Measurements from ENCODE around the gene ERP27.

Gene ERP27

DNA sequence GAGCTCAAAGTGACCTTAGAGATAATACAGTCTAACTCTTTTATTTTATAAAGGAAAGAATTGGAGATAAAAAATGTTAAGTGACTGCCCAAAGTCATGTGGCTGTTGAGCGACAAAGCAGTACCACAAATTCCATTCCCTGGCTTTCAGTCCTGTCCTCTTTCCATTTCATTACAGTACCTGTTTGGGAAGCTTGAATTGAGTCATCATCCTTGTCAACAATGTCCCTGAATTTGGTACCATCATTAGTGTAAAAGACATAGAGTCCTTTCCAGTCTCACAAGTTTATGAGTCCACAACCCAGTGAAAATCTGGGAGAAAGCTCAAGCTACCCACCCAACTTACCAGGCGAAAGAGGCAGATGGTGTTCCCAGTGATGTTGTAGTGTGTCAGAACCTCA lies 3.8 kb downstream of the ERP27 start:
- no peak for DNase-seq

DNA sequence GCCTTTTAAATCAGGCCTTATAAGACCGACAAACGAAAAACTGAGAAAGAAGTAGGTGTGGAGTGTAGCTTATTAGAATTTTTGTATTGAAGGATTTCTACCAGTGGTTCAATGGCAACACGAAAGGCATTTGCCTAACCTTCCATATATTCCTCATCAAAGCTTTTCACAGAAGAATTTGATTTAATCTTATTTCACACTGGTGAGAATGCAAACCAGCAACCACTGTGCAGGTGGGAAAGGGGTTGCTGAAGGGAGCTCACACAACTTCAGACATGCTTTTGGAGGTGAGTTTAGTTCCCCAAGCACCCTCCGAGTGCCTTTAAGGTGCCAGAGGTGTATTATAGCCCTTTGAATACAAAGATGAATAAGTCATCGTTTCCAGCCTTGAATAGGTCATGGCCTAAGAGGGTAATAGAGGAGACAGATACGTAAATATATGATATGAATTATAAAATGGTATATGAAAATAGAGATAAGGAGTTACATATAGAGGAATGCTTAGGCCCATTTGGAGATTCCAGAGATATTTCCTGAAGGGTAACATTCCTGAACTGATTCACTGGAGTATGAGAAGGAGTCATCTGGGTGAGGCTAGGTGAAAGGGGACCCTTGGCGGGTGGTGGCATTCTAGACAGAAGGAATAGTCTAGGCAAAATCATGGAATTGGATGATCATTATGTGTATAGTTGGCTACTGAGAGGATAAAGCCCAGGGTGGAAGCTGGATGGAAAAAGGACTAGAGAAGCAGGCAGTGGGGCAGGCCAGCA lies 6.4 kb downstream of the ERP27 start:
- no peak for DNase-seq

- no peak for DNase-seq
Observed at GRCh38 chr12:14931359-14931758, 7.0 kb downstream of the ERP27 start.

DNA sequence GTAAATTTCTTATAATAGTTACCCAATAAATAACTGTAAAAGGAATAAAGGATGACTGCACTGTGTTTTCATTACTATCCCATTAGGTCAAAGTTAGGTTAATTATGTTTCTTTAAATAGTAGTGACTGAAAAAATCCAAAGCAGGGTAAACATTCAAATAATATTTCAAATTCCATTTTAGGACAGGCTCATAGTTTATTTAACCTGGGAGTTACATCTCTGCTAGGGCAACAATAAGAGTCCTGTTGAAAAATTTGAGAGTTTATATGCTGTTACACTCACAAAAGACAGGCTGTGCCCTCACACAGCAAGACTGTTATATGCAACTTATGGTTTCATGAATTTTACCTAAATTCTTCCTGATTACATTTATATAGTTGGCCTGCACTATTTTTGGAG lies 8.0 kb downstream of the ERP27 start:
- no peak for DNase-seq

DNA sequence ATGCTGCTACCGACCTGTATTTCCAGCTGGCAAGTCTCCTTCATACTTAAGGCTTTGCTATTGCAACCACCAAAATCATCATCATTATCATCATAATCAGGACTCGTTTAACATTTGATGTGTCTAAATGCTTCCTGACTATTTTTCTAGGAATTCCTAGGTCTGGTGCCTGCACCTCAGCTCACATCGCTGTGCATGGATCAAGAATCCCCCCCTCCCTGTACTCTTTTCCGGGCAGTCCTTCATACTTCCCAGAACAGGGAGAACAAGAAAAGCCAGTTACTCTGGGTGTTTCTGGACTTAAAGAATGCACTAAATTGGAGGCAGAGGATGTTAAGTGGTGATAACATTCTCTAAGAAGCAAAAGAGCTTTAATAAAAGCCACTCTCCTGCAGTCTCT lies 9.4 kb downstream of the ERP27 start:
- DNase-seq: no peak

DNA sequence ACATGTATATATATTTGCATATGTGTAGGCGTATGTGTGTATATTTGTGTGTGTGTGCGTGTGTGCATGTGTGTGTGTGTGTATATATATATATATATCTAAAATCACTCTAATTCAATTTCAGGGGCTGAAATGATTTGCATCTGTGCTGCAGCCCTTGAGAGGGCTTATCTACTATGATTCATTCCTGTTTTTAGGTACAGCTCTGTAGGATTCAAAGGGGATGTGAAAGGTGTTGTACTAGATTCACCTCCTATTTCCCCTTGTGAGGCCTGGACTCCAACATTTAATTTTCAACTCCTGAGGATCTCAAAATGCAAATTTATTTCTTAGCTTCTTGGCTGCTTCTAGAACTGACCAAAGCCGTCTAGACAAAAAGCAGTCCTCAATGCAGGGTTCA lies 11.1 kb downstream of the ERP27 start:
- no peak for DNase-seq

GRCh38 chr12:14924541-14924940 lies 13.8 kb downstream of the ERP27 start:
- DNase-seq: no peak

DNA sequence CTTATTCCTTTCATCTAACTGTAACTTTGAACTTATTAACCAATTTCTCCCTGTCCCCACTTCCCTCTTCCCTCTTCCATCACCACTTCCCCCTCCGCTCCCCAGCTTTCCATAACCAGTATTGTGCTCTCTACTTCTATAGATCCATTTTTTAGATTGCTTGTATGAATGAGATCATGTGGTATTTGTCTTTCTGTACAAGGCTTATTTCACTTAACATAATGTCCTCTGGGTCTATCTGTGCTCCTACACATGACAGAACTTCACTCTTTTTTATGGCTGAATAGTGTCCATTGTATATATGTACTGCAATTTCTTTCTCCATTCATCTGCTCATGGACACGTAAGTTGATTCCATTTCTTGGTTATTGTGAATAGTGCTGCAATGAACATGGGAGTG lies 14.4 kb downstream of the ERP27 start:
- no peak for DNase-seq

DNA sequence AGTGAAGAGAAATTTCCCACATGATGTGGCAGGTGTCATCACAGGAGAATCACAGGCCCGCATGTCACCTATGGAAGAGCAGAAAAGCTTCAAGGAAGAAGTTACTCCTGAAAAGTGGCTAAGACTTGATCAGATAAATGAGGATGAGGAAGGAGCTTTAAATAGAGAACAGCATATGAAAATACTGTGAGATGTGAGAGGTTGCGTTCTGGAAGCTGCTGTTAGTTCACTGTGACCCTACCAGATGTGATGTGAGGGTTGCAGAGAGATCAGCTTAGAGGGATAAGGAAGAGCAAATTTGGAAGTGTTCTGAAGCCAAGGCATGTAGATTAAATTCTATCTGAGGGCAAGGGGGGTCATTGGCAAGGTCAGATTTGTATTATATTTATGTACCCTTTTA lies 17.1 kb downstream of the ERP27 start:
- DNase-seq: no peak

DNA sequence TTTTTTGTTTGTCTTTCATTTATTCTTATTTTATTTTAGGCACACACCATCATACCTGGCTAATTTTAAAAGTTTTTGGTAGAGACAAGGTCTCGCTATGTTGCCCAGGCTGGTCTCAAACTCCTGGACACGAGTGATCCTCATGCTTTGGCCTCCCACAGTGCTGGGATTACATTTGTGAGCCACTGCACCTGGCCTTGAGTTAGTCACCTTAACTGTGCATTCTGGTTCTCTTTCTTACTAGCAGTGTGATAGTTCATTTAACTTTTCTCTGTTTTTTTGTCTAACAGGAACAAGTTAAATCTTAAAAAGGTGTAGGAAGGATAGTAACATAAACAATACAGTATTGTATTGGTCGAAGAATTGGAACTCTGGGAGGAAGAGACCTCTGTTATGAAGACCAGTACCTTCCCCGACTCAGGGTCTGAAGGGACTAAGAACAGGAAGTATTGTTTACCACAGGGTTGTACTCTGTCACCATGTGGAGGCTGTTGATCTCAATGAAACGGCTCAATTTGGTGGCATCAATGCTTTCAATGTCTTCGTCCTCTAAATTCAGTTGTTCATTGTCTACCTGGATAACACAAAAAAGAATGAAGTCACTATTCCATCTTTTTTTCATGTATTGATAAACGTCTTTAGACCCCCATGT lies 17.7 kb downstream of the ERP27 start:
- no peak for DNase-seq

DNA sequence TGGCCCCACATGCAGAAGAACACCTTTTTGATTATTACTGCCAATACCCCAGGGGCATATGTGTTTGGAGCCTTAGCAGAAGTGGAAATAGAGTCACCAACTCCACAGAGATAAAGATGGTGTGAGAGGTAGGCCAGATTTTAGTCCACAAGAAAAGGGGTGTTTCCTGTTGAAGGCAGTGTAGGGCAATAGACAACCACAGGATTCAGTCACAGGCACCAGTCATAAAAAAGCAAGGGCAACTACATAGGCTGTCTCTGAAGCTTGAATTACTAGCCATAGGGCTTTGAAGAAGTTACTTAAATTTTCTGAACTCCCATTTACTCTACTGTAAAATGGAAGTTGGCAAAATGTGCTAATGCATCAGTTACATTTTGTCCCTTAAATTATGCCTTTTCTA lies 18.9 kb downstream of the ERP27 start:
- no peak for DNase-seq

- no peak for DNase-seq
Observed at GRCh38 chr12:14915736-14916135, 22.6 kb downstream of the ERP27 start.

DNA sequence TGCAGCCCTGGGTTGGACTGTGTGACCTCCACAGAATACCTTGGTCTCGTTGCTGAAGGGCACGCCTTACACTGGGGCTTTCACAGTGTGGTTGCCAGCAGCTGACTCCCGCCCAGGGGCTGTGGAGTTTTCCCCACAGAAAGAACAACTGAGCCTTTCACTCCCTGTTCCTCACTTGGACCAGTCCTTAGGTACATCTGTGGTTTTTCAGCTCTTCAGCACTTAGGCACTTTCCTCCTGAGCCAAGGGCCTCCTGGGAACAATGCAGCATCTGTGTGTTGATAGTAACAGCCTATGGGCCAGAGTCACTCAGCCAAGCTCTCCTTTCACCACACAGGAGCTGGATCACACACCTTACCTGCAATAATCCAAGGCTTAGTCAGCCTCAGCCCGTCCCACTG lies 25.0 kb downstream of the ERP27 start:
- DNase-seq: no peak

DNA sequence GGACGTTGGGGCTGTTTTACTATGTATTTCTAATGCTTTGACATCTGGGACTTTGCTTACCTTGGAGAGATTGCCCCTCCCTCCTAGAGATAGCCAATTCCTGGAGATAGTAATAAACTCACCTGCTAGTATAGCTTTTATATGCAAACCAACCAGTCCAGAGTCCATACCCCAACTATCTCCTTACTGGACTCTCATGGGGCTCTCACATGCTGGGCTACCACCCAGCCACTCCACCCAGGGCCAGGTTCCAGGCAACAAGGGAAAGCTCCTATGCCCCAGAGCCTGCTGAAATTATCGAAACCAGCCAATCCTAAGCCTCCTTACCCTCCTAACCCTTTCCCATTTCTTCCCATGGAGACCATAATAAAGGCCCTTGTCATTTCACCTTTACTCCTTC lies 27.2 kb downstream of the ERP27 start:
- DNase-seq: no peak

- no peak for DNase-seq
Observed at GRCh38 chr12:14910090-14910915, 28.0 kb downstream of the ERP27 start.

- DNase-seq: no peak
Observed at GRCh38 chr12:14907953-14908352, 30.4 kb downstream of the ERP27 start.

DNA sequence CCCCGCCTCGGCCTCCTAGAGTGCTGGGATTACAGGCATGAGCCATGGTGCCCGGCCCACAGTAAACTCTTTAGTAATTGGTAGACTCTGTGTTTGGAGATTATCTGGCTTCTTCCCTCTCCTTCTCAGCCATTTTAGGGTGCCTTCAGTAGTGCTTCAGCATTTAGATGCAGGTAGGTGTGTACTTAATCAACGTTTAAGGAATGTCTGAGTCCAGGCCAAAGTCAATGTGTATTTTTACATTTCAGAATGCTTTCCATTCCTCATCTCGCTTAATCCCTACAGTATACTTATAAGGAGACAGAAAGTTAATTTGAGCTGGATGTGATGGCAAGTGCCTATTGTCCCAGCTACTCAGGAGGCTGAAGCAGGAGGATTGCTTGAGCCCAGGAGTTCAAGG lies 32.2 kb downstream of the ERP27 start:
- no peak for DNase-seq

DNA sequence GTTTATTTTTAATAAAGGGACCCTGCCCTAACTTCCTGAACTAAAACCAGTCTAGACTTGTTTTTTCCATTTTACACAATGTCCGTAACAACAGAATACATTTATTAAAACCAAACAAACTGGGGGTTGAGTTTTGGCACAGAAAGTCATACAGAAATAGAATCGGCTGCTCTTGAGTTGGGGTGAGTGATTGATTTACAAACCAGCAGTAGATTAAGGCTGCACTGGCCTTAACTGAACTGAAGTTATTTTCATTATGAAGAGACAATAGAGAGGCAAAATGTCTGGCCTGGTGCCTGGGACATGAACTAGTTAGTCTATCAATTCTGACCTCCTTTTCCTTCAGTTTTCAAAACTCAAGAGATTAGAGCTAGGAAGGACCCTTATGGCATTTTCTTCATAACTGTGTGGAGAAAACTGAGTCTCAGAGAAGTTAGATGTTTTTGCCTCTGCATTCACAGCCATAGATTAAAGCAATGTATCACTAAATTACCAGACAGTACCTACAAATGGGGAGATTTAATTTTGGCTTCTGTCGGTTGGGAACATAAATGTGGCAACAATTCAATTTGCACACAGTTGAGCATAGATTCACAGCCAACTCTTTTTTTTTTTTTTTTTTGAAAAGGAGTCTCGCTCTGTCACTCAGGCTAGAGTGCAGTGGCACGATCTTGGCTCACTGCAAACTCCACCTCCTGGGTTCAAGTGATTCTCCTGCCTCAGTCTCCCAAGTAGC lies 32.9 kb downstream of the ERP27 start:
- no peak for DNase-seq

DNA sequence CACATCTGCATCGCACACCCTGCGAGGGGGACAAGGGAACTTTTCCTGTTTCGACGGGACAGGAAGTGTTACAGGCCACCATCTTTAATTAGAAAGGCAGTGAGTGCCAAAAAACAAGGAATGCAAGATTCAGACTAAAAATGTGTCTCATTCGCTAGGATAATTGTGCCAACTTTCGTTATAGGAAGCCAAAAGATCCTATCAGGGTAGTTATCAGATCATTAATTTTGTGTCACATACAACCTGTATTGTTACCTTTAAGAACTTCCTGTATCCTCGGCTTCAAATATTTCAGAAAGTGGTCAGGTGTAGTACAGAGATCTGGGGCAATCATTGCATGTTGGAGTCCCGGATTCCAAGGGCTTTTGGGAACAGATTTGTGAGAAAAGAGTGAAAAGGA lies 33.5 kb downstream of the ERP27 start:
- DNase-seq: no peak

GRCh38 chr12:14903386-14904098 lies 34.8 kb downstream of the ERP27 start:
- no peak for DNase-seq

DNA sequence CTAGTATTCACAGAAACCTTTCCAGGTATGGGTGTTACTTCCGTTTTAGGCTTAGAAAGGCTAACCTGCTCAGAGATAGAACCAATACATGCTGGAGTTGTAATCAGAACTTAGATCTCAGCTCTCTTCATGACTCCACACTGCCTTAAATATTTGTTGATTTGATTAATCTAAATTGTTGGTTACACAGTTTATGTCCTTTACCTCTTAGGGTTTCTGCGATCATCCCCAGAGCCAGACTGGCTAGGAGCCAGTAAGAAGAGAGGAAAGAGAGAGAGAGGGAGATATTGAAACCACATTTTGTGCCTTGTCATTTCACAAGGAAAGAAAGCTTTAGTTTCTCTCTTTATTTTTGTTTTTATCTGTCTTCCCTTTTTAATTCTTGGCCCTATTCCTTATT lies 35.9 kb downstream of the ERP27 start:
- DNase-seq: no peak

- DNase-seq: no peak
Observed at GRCh38 chr12:14901228-14901562, 37.1 kb downstream of the ERP27 start.
